SU-DHL-6 (cell line): ENCODE results near the gene MAP2K7.

Source experiments
- H2AFZ ChIP-seq: fragments of 200-600 bp; sonication (generic); 2 replicates; pipeline ENCODE4 v1.6.1; 2014; ENCODE audit warnings: low read depth, mild to moderate bottlenecking, moderate library complexity, mixed read lengths, antibody characterized with exemption, low read length; ENCODE audit not compliant: severe bottlenecking
- H3F3A ChIP-seq: fragments of 200-600 bp; shearing (Covaris generic); 2 replicates; pipeline ENCODE4 v1.6.0; 2016; ENCODE audit warnings: antibody characterized with exemption, mild to moderate bottlenecking; ENCODE audit not compliant: insufficient read depth
- H3K27ac ChIP-seq: fragments of 200-600 bp; sonication (generic); 2 replicates; pipeline ENCODE4 v1.5.1; 2016; ENCODE audit warnings: low read depth, mild to moderate bottlenecking, low read length, moderate library complexity, mixed read lengths
- H3K27me3 ChIP-seq: fragments of 200-600 bp; sonication (generic), shearing (Covaris generic); 2 replicates; pipeline ENCODE4 v1.6.0; 2014; ENCODE audit warnings: mild to moderate bottlenecking, low read length
- H3K36me3 ChIP-seq: fragments of 200-600 bp; sonication (generic); 2 replicates; pipeline ENCODE4 v1.6.1; 2014; ENCODE audit warnings: mild to moderate bottlenecking, low read length, mixed read lengths
- H3K4me2 ChIP-seq: fragments of 300-600, 200-600 bp; shearing (Covaris generic), sonication (generic); 2 replicates; pipeline ENCODE4 v1.6.0; 2014; ENCODE audit warnings: low read length, low read depth, mild to moderate bottlenecking; ENCODE audit not compliant: poor library complexity, severe bottlenecking
- H3K4me3 ChIP-seq: fragments of 200-600 bp; sonication (generic); 2 replicates; pipeline ENCODE4 v1.5.1; 2014; ENCODE audit warnings: antibody characterized with exemption, low read length, mild to moderate bottlenecking, mixed read lengths; ENCODE audit not compliant: insufficient read depth, poor library complexity, severe bottlenecking
- H3K79me2 ChIP-seq: fragments of 200-600 bp; sonication (generic); 2 replicates; pipeline ENCODE4 v1.6.1; 2014; ENCODE audit warnings: mild to moderate bottlenecking, low read length, moderate library complexity; ENCODE audit not compliant: insufficient read depth
- H3K9ac ChIP-seq: fragments of 200-600 bp; sonication (generic); 2 replicates; pipeline ENCODE4 v1.7.0; 2014; ENCODE audit warnings: mild to moderate bottlenecking, low read length
- H3K9me2 ChIP-seq: fragments of 200-600 bp; sonication (generic); replicated peaks from 2 replicates; pipeline ENCODE4 v1.6.1; 2014; ENCODE audit warnings: low read length; ENCODE audit not compliant: insufficient read depth
- H3K9me3 ChIP-seq: fragments of 200-600 bp; sonication (generic); 2 replicates; pipeline ENCODE4 v1.6.1; 2014; ENCODE audit warnings: low read length, mixed read lengths; ENCODE audit not compliant: insufficient read depth
- H4K20me1 ChIP-seq: fragments of 200-600 bp; sonication (generic); 2 replicates; pipeline ENCODE4 v1.6.1; 2014; ENCODE audit warnings: low read depth, mild to moderate bottlenecking, antibody characterized with exemption, low read length, moderate library complexity, mixed read lengths
- EZH2phosphoT487 ChIP-seq: fragments of 200-600 bp; sonication (generic), shearing (Covaris generic); conservative IDR thresholded peaks from 2 replicates; pipeline ENCODE4 v1.6.1; 2018; ENCODE audit warnings: mild to moderate bottlenecking, antibody characterized with exemption, low read length, moderate library complexity, mixed read lengths
- TF ChIP-seq, protein P1 (sequence below): fragments of 200-600 bp; sonication (generic); IDR thresholded peaks from one replicate; pipeline ENCODE4 v1.5.1; 2017; ENCODE audit warnings: antibody characterized with exemption, mild to moderate bottlenecking, low read length, moderate library complexity; ENCODE audit not compliant: insufficient read depth, poor library complexity, severe bottlenecking

The MAP2K7 gene

GRCh38 chr19:7904074-7905020 lies 670 bp downstream of the MAP2K7 start:
- Histone ChIP-seq H3K79me2 (peaks cover 28% of the 10 kb centered on the region), H3K9me2 (no peaks in the 10 kb centered on the region), H3F3A (no peaks in the 10 kb centered on the region), H2AFZ (no peak overlapping the region), H3K4me3 (peak overlapping the region; percentile 88), H3K9ac (peak overlapping the region; percentile 81), H3K4me2 (peak overlapping the region; percentile 94), H3K36me3 (no peaks in the 10 kb centered on the region), H3K27ac (peak overlapping the region; percentile 45), H3K9me3 (no peaks in the 10 kb centered on the region), H3K27me3 (no peaks in the 10 kb centered on the region), H4K20me1 (no peaks in the 10 kb centered on the region)
- TF ChIP-seq, protein P1, sequence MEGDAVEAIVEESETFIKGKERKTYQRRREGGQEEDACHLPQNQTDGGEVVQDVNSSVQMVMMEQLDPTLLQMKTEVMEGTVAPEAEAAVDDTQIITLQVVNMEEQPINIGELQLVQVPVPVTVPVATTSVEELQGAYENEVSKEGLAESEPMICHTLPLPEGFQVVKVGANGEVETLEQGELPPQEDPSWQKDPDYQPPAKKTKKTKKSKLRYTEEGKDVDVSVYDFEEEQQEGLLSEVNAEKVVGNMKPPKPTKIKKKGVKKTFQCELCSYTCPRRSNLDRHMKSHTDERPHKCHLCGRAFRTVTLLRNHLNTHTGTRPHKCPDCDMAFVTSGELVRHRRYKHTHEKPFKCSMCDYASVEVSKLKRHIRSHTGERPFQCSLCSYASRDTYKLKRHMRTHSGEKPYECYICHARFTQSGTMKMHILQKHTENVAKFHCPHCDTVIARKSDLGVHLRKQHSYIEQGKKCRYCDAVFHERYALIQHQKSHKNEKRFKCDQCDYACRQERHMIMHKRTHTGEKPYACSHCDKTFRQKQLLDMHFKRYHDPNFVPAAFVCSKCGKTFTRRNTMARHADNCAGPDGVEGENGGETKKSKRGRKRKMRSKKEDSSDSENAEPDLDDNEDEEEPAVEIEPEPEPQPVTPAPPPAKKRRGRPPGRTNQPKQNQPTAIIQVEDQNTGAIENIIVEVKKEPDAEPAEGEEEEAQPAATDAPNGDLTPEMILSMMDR = no peak
- TF ChIP-seq EZH2phosphoT487 = no peak

GRCh38 chr19:7905268-7905667 lies 1.6 kb downstream of the MAP2K7 start:
- Histone ChIP-seq H3F3A (no peaks in the 10 kb centered on the region), H4K20me1 (no peaks in the 10 kb centered on the region), H3K9me3 (no peaks in the 10 kb centered on the region), H3K27me3 (no peaks in the 10 kb centered on the region), H3K9me2 (no peaks in the 10 kb centered on the region), H3K4me2 (peak overlapping the region; percentile 94), H3K79me2 (peaks cover 28% of the 10 kb centered on the region), H3K4me3 (peak overlapping the region; percentile 88), H3K27ac (no peak overlapping the region), H2AFZ (no peak overlapping the region), H3K36me3 (no peaks in the 10 kb centered on the region), H3K9ac (peak overlapping the region; percentile 81)
- no peak for TF ChIP-seq EZH2phosphoT487
- TF ChIP-seq, protein P1 = no peak

DNA sequence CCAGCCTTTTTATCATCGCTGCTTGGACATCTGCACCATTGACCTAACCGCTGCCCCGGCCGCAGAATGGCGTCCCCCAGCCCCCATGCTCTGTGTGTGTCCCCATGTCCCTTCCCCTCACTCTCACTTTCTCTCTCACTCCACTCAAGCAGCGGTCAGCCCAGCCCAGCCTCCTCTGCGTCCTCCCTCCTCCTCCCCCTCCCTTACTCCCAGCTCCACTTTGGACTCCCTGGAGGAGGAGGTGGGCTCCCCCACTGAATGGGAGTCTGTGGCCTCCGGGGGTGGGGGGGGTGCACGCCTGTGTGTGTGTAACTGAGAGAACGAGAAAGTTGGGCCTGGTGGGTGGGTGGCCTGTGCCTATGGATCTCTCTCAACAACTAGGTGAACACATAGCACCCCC lies 2.2 kb downstream of the MAP2K7 start:
- no peaks in the 10 kb centered on the region for H3F3A ChIP-seq
- no peaks in the 10 kb centered on the region for H3K9me2 ChIP-seq
- no peak overlapping the region for H2AFZ ChIP-seq
- no peaks in the 10 kb centered on the region for H4K20me1 ChIP-seq
- TF ChIP-seq, protein P1 = no peak
- no peak for TF ChIP-seq EZH2phosphoT487
- no peaks in the 10 kb centered on the region for H3K9me3 ChIP-seq
- no peaks in the 10 kb centered on the region for H3K36me3 ChIP-seq
- no peak overlapping the region for H3K9ac ChIP-seq
- H3K4me2 ChIP-seq = no peak overlapping the region
- H3K27me3 ChIP-seq = no peaks in the 10 kb centered on the region
- H3K27ac ChIP-seq = no peak overlapping the region
- no peak overlapping the region for H3K4me3 ChIP-seq
- peaks cover 28% of the 10 kb centered on the region for H3K79me2 ChIP-seq
